SU-DHL-6 (cell line): ENCODE data around the gene ZNF280D.

Source experiments
- H2AFZ ChIP-seq: fragments of 200-600 bp; sonication (generic); 2 replicates; pipeline ENCODE4 v1.6.1; 2014; ENCODE audit warnings: low read depth, mild to moderate bottlenecking, moderate library complexity, mixed read lengths, antibody characterized with exemption, low read length; ENCODE audit not compliant: severe bottlenecking
- H3F3A ChIP-seq: fragments of 200-600 bp; shearing (Covaris generic); 2 replicates; pipeline ENCODE4 v1.6.0; 2016; ENCODE audit warnings: antibody characterized with exemption, mild to moderate bottlenecking; ENCODE audit not compliant: insufficient read depth
- H3K27ac ChIP-seq: fragments of 200-600 bp; sonication (generic); 2 replicates; pipeline ENCODE4 v1.5.1; 2016; ENCODE audit warnings: low read depth, mild to moderate bottlenecking, low read length, moderate library complexity, mixed read lengths
- H3K27me3 ChIP-seq: fragments of 200-600 bp; sonication (generic), shearing (Covaris generic); 2 replicates; pipeline ENCODE4 v1.6.0; 2014; ENCODE audit warnings: mild to moderate bottlenecking, low read length
- H3K36me3 ChIP-seq: fragments of 200-600 bp; sonication (generic); 2 replicates; pipeline ENCODE4 v1.6.1; 2014; ENCODE audit warnings: mild to moderate bottlenecking, low read length, mixed read lengths
- H3K4me2 ChIP-seq: fragments of 300-600, 200-600 bp; shearing (Covaris generic), sonication (generic); 2 replicates; pipeline ENCODE4 v1.6.0; 2014; ENCODE audit warnings: low read length, low read depth, mild to moderate bottlenecking; ENCODE audit not compliant: poor library complexity, severe bottlenecking
- H3K4me3 ChIP-seq: fragments of 200-600 bp; sonication (generic); 2 replicates; pipeline ENCODE4 v1.5.1; 2014; ENCODE audit warnings: antibody characterized with exemption, low read length, mild to moderate bottlenecking, mixed read lengths; ENCODE audit not compliant: insufficient read depth, poor library complexity, severe bottlenecking
- H3K79me2 ChIP-seq: fragments of 200-600 bp; sonication (generic); 2 replicates; pipeline ENCODE4 v1.6.1; 2014; ENCODE audit warnings: mild to moderate bottlenecking, low read length, moderate library complexity; ENCODE audit not compliant: insufficient read depth
- H3K9ac ChIP-seq: fragments of 200-600 bp; sonication (generic); 2 replicates; pipeline ENCODE4 v1.7.0; 2014; ENCODE audit warnings: mild to moderate bottlenecking, low read length
- H3K9me2 ChIP-seq: fragments of 200-600 bp; sonication (generic); replicated peaks from 2 replicates; pipeline ENCODE4 v1.6.1; 2014; ENCODE audit warnings: low read length; ENCODE audit not compliant: insufficient read depth
- H3K9me3 ChIP-seq: fragments of 200-600 bp; sonication (generic); 2 replicates; pipeline ENCODE4 v1.6.1; 2014; ENCODE audit warnings: low read length, mixed read lengths; ENCODE audit not compliant: insufficient read depth
- H4K20me1 ChIP-seq: fragments of 200-600 bp; sonication (generic); 2 replicates; pipeline ENCODE4 v1.6.1; 2014; ENCODE audit warnings: low read depth, mild to moderate bottlenecking, antibody characterized with exemption, low read length, moderate library complexity, mixed read lengths
- CTCF ChIP-seq: fragments of 200-600 bp; sonication (generic); IDR thresholded peaks from one replicate; pipeline ENCODE4 v1.5.1; 2017; ENCODE audit warnings: antibody characterized with exemption, mild to moderate bottlenecking, low read length, moderate library complexity; ENCODE audit not compliant: insufficient read depth, poor library complexity, severe bottlenecking
- EZH2phosphoT487 ChIP-seq: fragments of 200-600 bp; sonication (generic), shearing (Covaris generic); conservative IDR thresholded peaks from 2 replicates; pipeline ENCODE4 v1.6.1; 2018; ENCODE audit warnings: mild to moderate bottlenecking, antibody characterized with exemption, low read length, moderate library complexity, mixed read lengths

Gene ZNF280D

GRCh38 chr15:56690733-56691132, 42.6 kb downstream of the ZNF280D start:
- Histone ChIP-seq H3K27ac (no peak overlapping the region), H3K4me3 (no peak overlapping the region), H4K20me1 (no peaks in the 10 kb centered on the region), H3K9me3 (no peaks in the 10 kb centered on the region), H3K36me3 (no peaks in the 10 kb centered on the region; the same call in 1 of the 2 replicates), H3F3A (no peaks in the 10 kb centered on the region), H3K27me3 (no peaks in the 10 kb centered on the region), H3K79me2 (no peaks in the 10 kb centered on the region), H3K9me2 (no peaks in the 10 kb centered on the region), H3K4me2 (no peak overlapping the region), H2AFZ (no peak overlapping the region), H3K9ac (no peak overlapping the region)
- TF ChIP-seq EZH2phosphoT487, result no peak
- no peak for TF ChIP-seq CTCF

- no peak overlapping the region for H3K4me3 ChIP-seq
- no peaks in the 10 kb centered on the region for H3F3A ChIP-seq
- H3K9ac ChIP-seq, result no peak overlapping the region
- peaks cover 2% of the 10 kb centered on the region; the same call in 1 of the 2 replicates for H3K36me3 ChIP-seq
- H3K27ac ChIP-seq, result no peak overlapping the region
- H3K4me2 ChIP-seq, result no peak overlapping the region
- no peak overlapping the region for H2AFZ ChIP-seq
- no peaks in the 10 kb centered on the region for H3K27me3 ChIP-seq
- no peaks in the 10 kb centered on the region for H3K9me3 ChIP-seq
- TF ChIP-seq CTCF (no peak), EZH2phosphoT487 (no peak)
- no peaks in the 10 kb centered on the region for H3K79me2 ChIP-seq
- no peaks in the 10 kb centered on the region for H4K20me1 ChIP-seq
- no peaks in the 10 kb centered on the region for H3K9me2 ChIP-seq
Observed at GRCh38 chr15:56683908-56684307, 49.4 kb downstream of the ZNF280D start.

GRCh38 chr15:56681113-56681512, 52.2 kb downstream of the ZNF280D start:
- no peaks in the 10 kb centered on the region for H3K9me3 ChIP-seq
- 0 out of 2 replicates have a peak, but pooled peaks cover 2% of the 10 kb centered on the region for H3K36me3 ChIP-seq
- H4K20me1 ChIP-seq, result no peaks in the 10 kb centered on the region
- H3K9ac ChIP-seq, result no peak overlapping the region
- no peak overlapping the region for H3K4me3 ChIP-seq
- no peaks in the 10 kb centered on the region for H3K27me3 ChIP-seq
- H3K4me2 ChIP-seq, result no peak overlapping the region
- H3K27ac ChIP-seq, result no peak overlapping the region
- no peak for TF ChIP-seq CTCF
- TF ChIP-seq EZH2phosphoT487, result no peak
- no peak overlapping the region for H2AFZ ChIP-seq
- no peaks in the 10 kb centered on the region for H3K79me2 ChIP-seq
- no peaks in the 10 kb centered on the region for H3F3A ChIP-seq
- no peaks in the 10 kb centered on the region for H3K9me2 ChIP-seq
